HG02884 (cell line): ENCODE measurements around the gene DUSP22.
A peak's percentile ranks its signal among the peaks of the same experiment; 100 is the strongest.
"Not testable (repeated sequence)": the region's sequence is repeated elsewhere in the genome, so short reads cannot be mapped to it uniquely, and the experiment has no call there.

ENCODE experiments used
- ATAC-seq: cut with Tn5 transposase; IDR thresholded peaks from one replicate; pipeline ENCODE4 v1.9.1; 2021; ENCODE audit warnings: mild to moderate bottlenecking, moderate library complexity; ENCODE audit not compliant: unreplicated experiment

Gene DUSP22

GRCh38 chr6:377641-378020 lies 85.3 kb downstream of the DUSP22 start:
- not testable (repeated sequence) for ATAC-seq

- ATAC-seq = peak; percentile 47
These were observed 86.0 kb downstream of the DUSP22 start for GRCh38 chr6:378090-378957.

GRCh38 chr6:378958-379409 lies 86.7 kb downstream of the DUSP22 start:
- ATAC-seq = no peak

- ATAC-seq = no peak
These were observed 87.3 kb downstream of the DUSP22 start for GRCh38 chr6:379410-380181.

- no peak for ATAC-seq
These were observed 88.2 kb downstream of the DUSP22 start for GRCh38 chr6:380234-381218.

- ATAC-seq = no peak
These were observed 89.6 kb downstream of the DUSP22 start for GRCh38 chr6:381742-382461.

- no peak for ATAC-seq
These were observed 90.9 kb downstream of the DUSP22 start for GRCh38 chr6:382883-383810.

- ATAC-seq = no peak
These were observed 91.6 kb downstream of the DUSP22 start for GRCh38 chr6:383856-384255.

- ATAC-seq = no peak
These were observed 92.6 kb downstream of the DUSP22 start for GRCh38 chr6:384898-385297.

- no peak for ATAC-seq
These were observed 93.3 kb downstream of the DUSP22 start for GRCh38 chr6:385614-386013.

GRCh38 chr6:386688-387266 lies 94.5 kb downstream of the DUSP22 start:
- no peak for ATAC-seq

- ATAC-seq = no peak
These were observed 95.0 kb downstream of the DUSP22 start for GRCh38 chr6:387293-387741.

- no peak for ATAC-seq
These were observed 96.1 kb downstream of the DUSP22 start for GRCh38 chr6:388202-388903.

GRCh38 chr6:389143-389542 lies 96.9 kb downstream of the DUSP22 start:
- ATAC-seq = no peak

- ATAC-seq = no peak
These were observed 97.3 kb downstream of the DUSP22 start for GRCh38 chr6:389622-390021.

- peak; percentile 10 for ATAC-seq
These were observed 98.7 kb downstream of the DUSP22 start for GRCh38 chr6:390914-391558.
